Ishikawa (cell line): Measurements from ENCODE around the gene CCDC92B.

Source experiments
- CEBPB ChIP-seq: IDR thresholded peaks from 2 replicates; pipeline ENCODE4 v1.6.1; 2012
- CREB1 ChIP-seq: IDR thresholded peaks from 2 replicates; pipeline ENCODE4 v1.6.1; 2012; ENCODE audit warnings: low read depth
- EGR1 ChIP-seq: IDR thresholded peaks from 2 replicates; pipeline ENCODE4 v1.6.1; 2012
- EP300 ChIP-seq: IDR thresholded peaks from 2 replicates; pipeline ENCODE4 v1.6.1; 2012; ENCODE audit warnings: borderline replicate concordance
- FOXM1 ChIP-seq: IDR thresholded peaks from 2 replicates; pipeline ENCODE4 v1.6.1; 2012; ENCODE audit warnings: low read depth, borderline replicate concordance
- MAX ChIP-seq: IDR thresholded peaks from 2 replicates; pipeline ENCODE4 v1.6.1; 2012
- NFIC ChIP-seq: IDR thresholded peaks from 2 replicates; pipeline ENCODE4 v1.6.1; 2012
- RAD21 ChIP-seq: IDR thresholded peaks from 2 replicates; pipeline ENCODE4 v1.6.1; 2012; ENCODE audit warnings: low read depth
- REST ChIP-seq: IDR thresholded peaks from 2 replicates; pipeline ENCODE4 v1.6.1; 2012; ENCODE audit warnings: low read depth, mild to moderate bottlenecking
- TAF1 ChIP-seq: IDR thresholded peaks from 2 replicates; pipeline ENCODE4 v1.6.1; 2012; ENCODE audit warnings: low read depth, mild to moderate bottlenecking
- TCF12 ChIP-seq: IDR thresholded peaks from 2 replicates; pipeline ENCODE4 v1.6.1; 2012; ENCODE audit warnings: low read depth
- TEAD4 ChIP-seq: IDR thresholded peaks from 2 replicates; pipeline ENCODE4 v1.6.1; 2012
- USF1 ChIP-seq: IDR thresholded peaks from 2 replicates; pipeline ENCODE4 v1.6.1; 2012
- YY1 ChIP-seq: IDR thresholded peaks from 2 replicates; pipeline ENCODE4 v1.6.1; 2012; ENCODE audit warnings: low read depth
- ZBTB7A ChIP-seq: IDR thresholded peaks from 2 replicates; pipeline ENCODE4 v1.6.1; 2012; ENCODE audit warnings: low read depth

CCDC92B gene

GRCh38 chr17:2749784-2750181 lies 331 bp upstream of the CCDC92B start:
- TF ChIP-seq EGR1 (no peak), EP300 (no peak), NFIC (no peak), REST (peak; percentile 97), MAX (peak; percentile 67; the same call in 1 of the 2 replicates)

- no peak for TF ChIP-seq EGR1
Observed at GRCh38 chr17:2745317-2746037, 4.0 kb downstream of the CCDC92B start.

GRCh38 chr17:2737693-2738092 lies 11.8 kb downstream of the CCDC92B start:
- no peak for TF ChIP-seq EGR1
- TF ChIP-seq TEAD4, result no peak
- TF ChIP-seq CEBPB, result no peak
- no peak for TF ChIP-seq RAD21
- no peak for TF ChIP-seq YY1
- TF ChIP-seq MAX, result no peak
- TF ChIP-seq CREB1, result no peak
- no peak for TF ChIP-seq REST
- no peak for TF ChIP-seq TAF1
- no peak for TF ChIP-seq ZBTB7A
- TF ChIP-seq TCF12, result no peak
- TF ChIP-seq NFIC, result no peak
- TF ChIP-seq EP300, result no peak
- no peak for TF ChIP-seq USF1
- no peak for TF ChIP-seq FOXM1

- TF ChIP-seq TEAD4, result no peak
- no peak for TF ChIP-seq ZBTB7A
- no peak for TF ChIP-seq FOXM1
- no peak for TF ChIP-seq EP300
Observed at GRCh38 chr17:2736956-2737355, 12.5 kb downstream of the CCDC92B start.

GRCh38 chr17:2735896-2736295 lies 13.6 kb downstream of the CCDC92B start:
- no peak for TF ChIP-seq EGR1
- TF ChIP-seq CREB1, result no peak
- TF ChIP-seq RAD21, result no peak
- no peak for TF ChIP-seq REST
- TF ChIP-seq CEBPB, result no peak
- no peak for TF ChIP-seq USF1
- no peak for TF ChIP-seq YY1
- TF ChIP-seq FOXM1, result no peak
- no peak for TF ChIP-seq TCF12

GRCh38 chr17:2734939-2735338 lies 14.5 kb downstream of the CCDC92B start:
- no peak for TF ChIP-seq ZBTB7A
- no peak for TF ChIP-seq TCF12
- no peak for TF ChIP-seq TAF1
- TF ChIP-seq NFIC, result no peak
- no peak for TF ChIP-seq CEBPB
- TF ChIP-seq TEAD4, result no peak
- no peak for TF ChIP-seq REST
- no peak for TF ChIP-seq RAD21
- TF ChIP-seq EGR1, result no peak
- TF ChIP-seq CREB1, result no peak
- no peak for TF ChIP-seq USF1
- no peak for TF ChIP-seq MAX
- TF ChIP-seq EP300, result no peak
- TF ChIP-seq FOXM1, result no peak
- no peak for TF ChIP-seq YY1
